GM10266 (cell line): Measurements from ENCODE around the gene HLA-DPA1.
A peak's percentile ranks its signal among the peaks of the same experiment; 100 is the strongest.

Source experiments
- DNase-seq: peaks from one replicate; pipeline ENCODE4 v3.0.0; 2012; ENCODE audit errors: extremely low spot score
- CTCF ChIP-seq: IDR thresholded peaks from 2 replicates; pipeline ENCODE4 v1.5.1; 2012; ENCODE audit warnings: mild to moderate bottlenecking, low read depth; ENCODE audit not compliant: control insufficient read depth, insufficient read depth; ENCODE audit errors: missing control alignments

HLA-DPA1 gene

GRCh38 chr6:33088931-33089620 lies 15.6 kb upstream of the HLA-DPA1 start:
- DNase-seq = no peak
- TF ChIP-seq CTCF = no peak

- DNase-seq = no peak
- TF ChIP-seq CTCF = no peak
Observed at GRCh38 chr6:33088258-33088930, 14.9 kb upstream of the HLA-DPA1 start.

- DNase-seq = no peak
- TF ChIP-seq CTCF = no peak
Observed at GRCh38 chr6:33085627-33086026, 12.2 kb upstream of the HLA-DPA1 start.

- peak; percentile 62 for TF ChIP-seq CTCF
- peak; percentile 56 for DNase-seq
Observed at GRCh38 chr6:33082702-33083101, 9.3 kb upstream of the HLA-DPA1 start.

- TF ChIP-seq CTCF = no peak
- no peak for DNase-seq
Observed at GRCh38 chr6:33081098-33081824, 7.8 kb upstream of the HLA-DPA1 start.

GRCh38 chr6:33080127-33081089 lies 7.0 kb upstream of the HLA-DPA1 start:
- no peak for TF ChIP-seq CTCF
- DNase-seq = peak; percentile 61
